Psoas muscle (tissue), 8 donors: ENCODE data around the gene TAP1. TPM values are rescaled to one million over a fixed set of nuclear protein-coding genes. Genes with fewer than 3 reads are reported as not detected.
A peak's percentile ranks its signal among the peaks of the same experiment; 100 is the strongest.

Experiments
- ATAC-seq, 4 donors: fragments of 200-7000 bp; cut with Tn5 transposase; one replicate each; pipeline ENCODE4 v1.9.1; 2020; ENCODE audit warnings: moderate library complexity in 3 of 4, mild to moderate bottlenecking in 2 of 4
- DNase-seq, 2 donors: peaks; one replicate each; pipeline ENCODE4 v3.0.0-alpha.2; 2020
- H3K27ac ChIP-seq: fragments of 200-600 bp; one replicate; pipeline ENCODE4 v1.8.0; 2022
- H3K27me3 ChIP-seq, 3 donors: fragments of 200-600 bp in 1 of 3; one replicate each; pipeline versions ENCODE4 v1.6.1 to v1.8.0; 2013 to 2022; ENCODE audit warnings: low read length in 2 of 3, mild to moderate bottlenecking in 2 of 3, moderate library complexity in 1 of 3; ENCODE audit not compliant: insufficient read depth in 3 of 3
- H3K36me3 ChIP-seq, 2 donors: fragments of 200-600 bp in 1 of 2; one replicate each; pipeline versions ENCODE4 v1.6.1 to v1.8.0; 2013 to 2022; ENCODE audit warnings: low read depth in 1 of 2, mild to moderate bottlenecking in 1 of 2, moderate library complexity in 1 of 2; ENCODE audit not compliant: insufficient read depth in 1 of 2
- H3K4me1 ChIP-seq: fragments of 200-600 bp; one replicate; pipeline ENCODE4 v1.8.0; 2022
- H3K4me3 ChIP-seq: fragments of 200-600 bp; one replicate; pipeline ENCODE4 v1.8.0; 2022; ENCODE audit warnings: mild to moderate bottlenecking
- H3K9me3 ChIP-seq: fragments of 200-600 bp; one replicate; pipeline ENCODE4 v1.8.0; 2022
- WGBS, 3 donors: extraction: QIAGEN DNeasy Blood & Tissue Kit; methylation state at CpG; one replicate each; pipeline versions ENCODE4 v1.1.6 to v1.1.7; 2013; 5-methylcytosine and 5-hydroxymethylcytosine counted together
- intact Hi-C, 2 donors: fragments of 100-400 bp; cut with DNase I; formaldehyde crosslinking; loops; one replicate each; pipeline versions ENCODE4 v1.11.0 to v1.14.2; 2022
- polyA plus RNA-seq, 3 donors: library from polyadenylated mRNA; stranded (reverse); fragments of 200-250 nt; gene quantifications; one replicate each; pipeline ENCODE4 v1.2.3, GENCODE V29; 2013
- total RNA-seq, 4 donors: library from RNA; stranded (reverse); fragmentation: NEBNext Ultra II Directional in 2 of 4; extraction: Animal tissue kit (Norgen Biotek cat#: 25700) in 2 of 4; gene quantifications; one replicate each; pipeline versions ENCODE4 v1.2.1 to v1.2.4, GENCODE V29; 2021 to 2023
- TF ChIP-seq, protein P1 (sequence below): fragments of 200-600 bp; IDR thresholded peaks from one replicate; pipeline ENCODE4 v1.8.0; 2022; ENCODE audit warnings: antibody characterized with exemption
- donor health status: healthy with polysubstance abuse.
- donor health status: DM: no; HTN: no; CAD: no; lungs with moderate emphysema.
- donor health status: Bipolar disorder and iron deficiency.
- donor health status: healthy.
- donor health status: DM: yes; HTN: yes; CAD: no.
- donor health status: DM: no; HTN: no; CAD: no.
- donor health status: DM: no; HTN: no; CAD: no.
- donor health status: DM: yes; HTN: yes; CAD: no.

TAP1 gene
- total and polyA plus RNA-seq, 7 donors, result 14.1 to 23.5 (median 17.7) TPM

DNA sequence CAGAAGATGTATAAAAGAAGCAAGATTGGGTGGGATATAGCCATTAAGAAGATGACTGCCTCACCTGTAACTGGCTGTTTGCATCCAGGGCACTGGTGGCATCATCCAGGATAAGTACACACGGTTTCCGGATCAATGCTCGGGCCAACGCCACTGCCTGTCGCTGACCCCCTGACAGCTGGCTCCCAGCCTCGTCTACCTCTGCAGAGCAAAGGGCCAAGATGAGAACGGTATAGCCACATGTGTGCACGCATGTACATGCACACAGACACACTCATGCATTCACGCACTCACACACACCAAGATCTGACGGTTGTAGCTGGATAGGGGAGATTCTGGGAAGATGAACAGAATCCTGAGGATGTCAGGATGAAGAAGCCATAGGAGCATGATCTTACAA, 6.5 kb downstream of the TAP1 start:
- Histone ChIP-seq H3K36me3 (peaks cover 2 to 65% of the 10 kb centered on the region in 2 donors), H3K4me3 (no peak overlapping the region), H3K27ac (no peak overlapping the region), H3K27me3 (no peaks in the 10 kb centered on the region), H3K9me3 (no peaks in the 10 kb centered on the region), H3K4me1 (peaks cover 5% of the 10 kb centered on the region)
- DNase-seq (no peak), ATAC-seq (no peak)
- intact Hi-C loops, result no loop called here
- TF ChIP-seq, protein P1, sequence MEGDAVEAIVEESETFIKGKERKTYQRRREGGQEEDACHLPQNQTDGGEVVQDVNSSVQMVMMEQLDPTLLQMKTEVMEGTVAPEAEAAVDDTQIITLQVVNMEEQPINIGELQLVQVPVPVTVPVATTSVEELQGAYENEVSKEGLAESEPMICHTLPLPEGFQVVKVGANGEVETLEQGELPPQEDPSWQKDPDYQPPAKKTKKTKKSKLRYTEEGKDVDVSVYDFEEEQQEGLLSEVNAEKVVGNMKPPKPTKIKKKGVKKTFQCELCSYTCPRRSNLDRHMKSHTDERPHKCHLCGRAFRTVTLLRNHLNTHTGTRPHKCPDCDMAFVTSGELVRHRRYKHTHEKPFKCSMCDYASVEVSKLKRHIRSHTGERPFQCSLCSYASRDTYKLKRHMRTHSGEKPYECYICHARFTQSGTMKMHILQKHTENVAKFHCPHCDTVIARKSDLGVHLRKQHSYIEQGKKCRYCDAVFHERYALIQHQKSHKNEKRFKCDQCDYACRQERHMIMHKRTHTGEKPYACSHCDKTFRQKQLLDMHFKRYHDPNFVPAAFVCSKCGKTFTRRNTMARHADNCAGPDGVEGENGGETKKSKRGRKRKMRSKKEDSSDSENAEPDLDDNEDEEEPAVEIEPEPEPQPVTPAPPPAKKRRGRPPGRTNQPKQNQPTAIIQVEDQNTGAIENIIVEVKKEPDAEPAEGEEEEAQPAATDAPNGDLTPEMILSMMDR, result no peak
- 86 to 91% (median 87%) methylated on average over 10 of the region's 10 CpGs for WGBS, 3 donors

DNA sequence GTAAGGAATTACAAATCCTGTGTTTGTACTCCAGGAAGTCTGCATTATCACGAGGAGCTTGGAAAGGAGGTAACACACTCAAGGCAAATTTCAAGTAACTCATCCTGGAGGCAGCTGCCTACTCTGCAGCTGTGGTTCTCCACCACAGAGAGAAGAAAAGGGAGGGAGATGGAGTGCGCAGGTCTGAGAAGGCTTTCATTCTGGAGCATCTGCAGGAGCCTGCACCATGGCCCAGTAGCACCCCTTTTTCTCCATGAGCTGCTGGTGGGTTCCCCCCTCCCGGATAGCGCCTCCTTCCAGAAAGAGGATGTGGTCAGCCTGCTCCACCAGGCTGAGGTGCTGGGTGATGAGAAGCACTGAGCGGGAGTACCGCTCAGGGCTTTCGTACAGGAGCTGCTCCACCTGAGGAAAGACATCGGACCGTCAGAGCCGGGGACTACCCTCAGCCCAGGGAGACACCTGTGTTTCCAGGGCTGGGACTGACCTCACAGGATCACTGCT, 8.1 kb downstream of the TAP1 start:
- DNase-seq (no peak), ATAC-seq (no peak)
- intact Hi-C loops, result no loop called here
- 65 to 81% (median 80%) methylated on average over 10 of the region's 10 CpGs for WGBS, 3 donors
- Histone ChIP-seq H3K36me3 (peaks cover 2 to 56% of the 10 kb centered on the region in 2 donors), H3K9me3 (no peaks in the 10 kb centered on the region), H3K4me3 (peak overlapping the region; percentile 69), H3K27ac (no peak overlapping the region), H3K4me1 (peaks cover 4% of the 10 kb centered on the region), H3K27me3 (no peaks in the 10 kb centered on the region)
- TF ChIP-seq, protein P1, result no peak

DNA sequence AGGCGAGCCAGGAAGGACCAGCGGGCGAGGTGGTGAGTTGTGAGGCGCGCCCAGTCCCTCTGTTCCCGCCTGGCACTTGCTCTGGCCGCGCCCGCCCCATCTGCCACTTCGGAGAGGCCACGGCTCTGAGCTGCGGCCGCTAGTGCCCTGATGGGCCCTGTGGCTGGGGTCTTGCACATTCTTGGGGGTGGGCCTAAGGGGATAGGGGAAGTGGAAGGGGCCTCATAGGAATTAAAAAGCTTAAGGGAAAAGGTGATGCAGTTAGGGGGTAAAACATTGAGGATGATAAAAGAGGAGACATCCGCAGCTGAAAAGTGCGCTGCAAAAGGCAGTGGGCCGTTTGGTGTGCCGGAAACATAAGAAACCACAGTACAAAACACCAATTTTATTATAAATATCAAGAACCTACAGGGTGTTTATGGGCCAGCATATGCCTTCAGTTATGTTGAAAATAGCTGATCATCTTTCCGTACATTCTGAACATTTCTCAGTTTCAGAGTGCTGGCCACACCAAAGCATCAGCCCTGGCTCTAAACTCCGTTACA, 8.6 kb downstream of the TAP1 start:
- TF ChIP-seq, protein P1, result no peak
- intact Hi-C loops, result no loop called here
- 31 to 37% (median 35%) methylated on average over 19 of the region's 19 CpGs for WGBS, 3 donors
- H3K27me3 ChIP-seq, result no peaks in the 10 kb centered on the region
- no peaks in the 10 kb centered on the region for H3K9me3 ChIP-seq
- peak overlapping the region; percentile 69 for H3K4me3 ChIP-seq
- peaks cover 4% of the 10 kb centered on the region for H3K4me1 ChIP-seq
- DNase-seq, result no peak
- peak overlapping the region; percentile 74 for H3K27ac ChIP-seq
- H3K36me3 ChIP-seq, result peaks cover 2 to 51% of the 10 kb centered on the region in 2 donors
- ATAC-seq, result no peak

DNA sequence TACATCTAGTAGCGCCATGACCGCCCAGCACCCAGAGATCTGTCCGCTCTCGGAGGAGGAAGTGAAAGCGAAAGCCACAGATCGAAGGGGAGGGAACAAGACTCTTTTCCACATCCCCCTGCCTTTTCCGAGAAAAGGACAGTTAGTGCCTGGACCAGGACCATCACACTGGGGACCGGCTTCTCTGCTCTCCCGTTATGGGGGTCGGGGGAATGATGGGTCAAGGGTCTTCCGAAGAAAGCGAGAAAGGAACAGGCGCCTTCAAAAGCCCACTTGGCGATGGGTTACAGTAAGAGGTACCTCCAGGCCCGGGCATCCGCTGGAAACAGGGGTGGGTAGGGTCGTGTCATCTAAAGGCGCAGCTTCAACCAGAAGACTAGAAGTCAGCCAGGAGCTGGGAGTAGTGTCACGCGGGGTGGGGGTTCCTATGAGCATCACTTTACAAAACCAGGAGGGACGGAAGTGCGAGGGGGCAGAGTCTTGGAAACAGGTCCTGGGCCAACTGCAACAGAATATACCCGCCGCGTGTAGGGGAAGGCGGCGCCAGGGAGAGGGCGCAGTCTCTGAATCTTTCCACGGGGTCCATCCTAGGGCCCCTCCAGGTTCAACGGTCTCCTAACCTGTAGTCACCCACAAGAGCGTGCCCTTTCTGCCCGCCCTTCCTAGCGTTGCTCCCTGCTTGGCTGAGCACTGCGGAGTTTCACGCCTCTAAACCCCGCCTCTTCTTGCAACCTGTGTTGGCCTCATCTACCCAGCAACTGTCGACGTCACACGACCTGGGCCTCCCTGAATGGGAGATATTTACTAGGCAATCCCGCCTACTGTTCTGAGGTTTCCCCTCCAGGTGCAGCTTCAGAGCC, 9.3 kb downstream of the TAP1 start, which contains the start of gene PSMB8:
TSS of gene PSMB8 (minus strand) at position 69 of the 860 bp plus-strand sequence. CDS start at position 18, 51 bp downstream.
- TF ChIP-seq, protein P1, result peak; percentile 21
- 0 to 1% (median 0%) methylated on average over 37 to 40 of the region's 40 CpGs for WGBS, 3 donors
- no peaks in the 10 kb centered on the region for H3K9me3 ChIP-seq
- peak within 1 kb of the TSS; percentile 69 for H3K4me3 ChIP-seq
- intact Hi-C loops, result no loop called here
- peak; percentile 97 to 99 (median 98) for ATAC-seq
- DNase-seq, result peak; percentile 93 to 97
- peaks cover 4% of the 10 kb centered on the region for H3K4me1 ChIP-seq
- no peaks in the 10 kb centered on the region for H3K27me3 ChIP-seq
- H3K36me3 ChIP-seq, result peaks cover 2 to 45% of the 10 kb centered on the region in 2 donors
- H3K27ac ChIP-seq, result peak within 1 kb of the TSS; percentile 74
